GM15510 (cell line): ENCODE measurements around the gene RCN1.

Experiments
- POLR2A ChIP-seq: IDR thresholded peaks from 3 replicates; pipeline ENCODE4 v1.6.1; 2011; ENCODE audit warnings: borderline replicate concordance; ENCODE audit not compliant: insufficient read length; ENCODE audit errors: extremely low read depth

RCN1 gene

DNA sequence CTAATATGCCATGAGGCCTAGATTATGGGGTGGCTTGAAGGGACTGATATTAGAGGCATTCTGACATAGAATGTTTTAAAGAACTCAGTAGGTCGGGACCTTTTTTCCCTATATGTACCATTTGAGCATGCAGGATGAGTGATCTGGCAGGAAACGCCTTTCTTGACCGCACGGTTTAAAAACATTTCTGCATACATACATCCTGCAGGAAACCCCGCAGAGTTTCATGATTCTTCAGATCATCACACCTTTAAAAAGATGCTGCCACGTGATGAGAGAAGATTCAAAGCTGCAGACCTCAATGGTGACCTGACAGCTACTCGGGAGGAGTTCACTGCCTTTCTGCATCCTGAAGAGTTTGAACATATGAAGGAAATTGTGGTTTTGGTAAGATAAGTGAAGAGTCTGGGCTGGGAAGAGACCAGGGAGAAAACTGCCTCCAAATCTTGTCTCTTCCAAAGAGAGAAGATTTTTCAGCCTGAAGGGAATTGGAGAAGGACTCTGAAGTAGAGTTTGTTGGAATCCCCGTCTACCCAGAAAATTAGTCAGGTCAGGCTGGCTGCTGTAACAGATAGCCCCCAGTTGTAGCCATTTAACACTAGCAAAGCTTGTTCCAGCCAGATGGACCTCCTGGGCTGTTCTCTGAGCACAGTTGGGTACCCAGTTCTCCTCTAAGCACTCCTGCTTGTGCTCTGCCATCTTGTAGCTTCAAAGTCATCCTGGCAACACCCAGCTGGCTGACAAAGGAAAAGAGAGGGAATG is 7.4 kb downstream of the RCN1 start:
- TF ChIP-seq POLR2A, result no peak

DNA sequence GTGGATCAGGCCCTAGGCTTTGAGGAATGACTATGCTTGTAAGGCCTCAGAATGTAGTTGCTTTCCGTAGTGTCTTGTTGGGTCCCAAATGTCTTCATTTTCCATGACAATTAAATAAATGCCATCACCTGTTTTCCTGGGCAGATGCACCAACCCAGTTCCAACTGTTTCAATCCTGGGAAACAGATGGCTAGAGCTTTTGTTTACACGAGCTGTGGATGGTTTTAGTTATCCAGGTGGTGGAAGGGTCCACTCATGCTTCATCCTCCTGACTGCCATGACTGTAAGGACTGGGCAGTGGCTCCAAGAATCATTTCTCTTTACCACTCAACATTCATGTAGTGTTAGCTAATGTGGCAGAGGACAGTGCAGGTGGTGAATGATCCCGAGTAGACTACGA is 8.6 kb downstream of the RCN1 start:
- TF ChIP-seq POLR2A, result no peak

DNA sequence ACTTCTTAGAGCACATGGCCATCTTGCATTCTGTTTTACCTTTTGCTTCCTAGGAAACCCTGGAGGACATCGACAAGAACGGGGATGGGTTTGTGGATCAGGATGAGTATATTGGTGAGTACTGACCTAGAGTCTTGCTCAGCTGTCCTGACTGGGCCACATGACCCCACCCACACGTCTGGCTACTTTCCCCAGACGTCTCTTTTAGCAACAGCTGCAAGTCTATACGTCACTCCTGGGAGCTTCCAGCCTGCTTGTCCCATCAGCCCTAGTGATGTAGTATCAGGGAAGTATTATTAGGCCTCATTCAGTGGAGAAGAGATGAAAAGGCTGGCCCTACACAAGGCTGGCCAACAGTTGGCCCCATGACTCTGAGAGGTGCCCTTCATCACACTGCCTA is 9.6 kb downstream of the RCN1 start:
- no peak for TF ChIP-seq POLR2A

DNA sequence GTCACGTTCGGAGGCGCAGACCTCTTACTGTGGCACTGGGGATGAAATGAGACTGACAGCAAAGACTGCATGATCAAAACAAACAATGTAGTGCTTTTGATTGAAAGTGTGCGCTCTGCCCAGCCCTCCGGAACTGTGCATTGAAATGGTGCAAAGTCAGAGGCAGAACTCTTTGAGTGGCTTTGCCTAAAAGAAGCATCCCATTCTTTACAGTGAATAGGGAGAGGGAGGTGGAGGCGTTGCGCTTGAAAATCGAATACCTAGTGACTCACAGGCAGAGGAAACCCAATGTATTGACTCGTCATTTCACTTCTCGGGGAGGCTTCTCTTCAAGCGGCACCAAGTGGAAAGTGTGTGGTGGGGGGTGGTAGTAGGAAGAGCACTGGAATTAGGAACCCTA is 10.9 kb downstream of the RCN1 start:
- TF ChIP-seq POLR2A, result no peak

DNA sequence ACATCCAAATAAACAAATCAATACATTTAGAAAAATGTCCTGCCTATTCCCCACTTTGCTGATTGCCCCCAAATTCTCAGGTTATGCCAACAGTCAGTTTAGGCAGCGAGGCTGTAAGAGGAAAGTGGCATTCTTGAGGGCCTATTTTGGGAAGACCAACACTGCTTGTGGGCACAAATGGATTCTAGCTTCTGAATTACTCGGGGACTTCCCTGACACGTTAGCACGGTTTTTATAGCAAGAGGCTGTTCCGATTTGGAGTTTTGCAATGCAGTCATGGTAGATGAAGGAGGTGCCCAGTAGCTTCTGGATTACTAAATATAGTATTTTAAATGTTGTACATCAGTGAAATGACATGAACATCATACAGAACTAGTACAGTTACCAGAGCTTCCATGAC is 13.1 kb downstream of the RCN1 start:
- no peak for TF ChIP-seq POLR2A

DNA sequence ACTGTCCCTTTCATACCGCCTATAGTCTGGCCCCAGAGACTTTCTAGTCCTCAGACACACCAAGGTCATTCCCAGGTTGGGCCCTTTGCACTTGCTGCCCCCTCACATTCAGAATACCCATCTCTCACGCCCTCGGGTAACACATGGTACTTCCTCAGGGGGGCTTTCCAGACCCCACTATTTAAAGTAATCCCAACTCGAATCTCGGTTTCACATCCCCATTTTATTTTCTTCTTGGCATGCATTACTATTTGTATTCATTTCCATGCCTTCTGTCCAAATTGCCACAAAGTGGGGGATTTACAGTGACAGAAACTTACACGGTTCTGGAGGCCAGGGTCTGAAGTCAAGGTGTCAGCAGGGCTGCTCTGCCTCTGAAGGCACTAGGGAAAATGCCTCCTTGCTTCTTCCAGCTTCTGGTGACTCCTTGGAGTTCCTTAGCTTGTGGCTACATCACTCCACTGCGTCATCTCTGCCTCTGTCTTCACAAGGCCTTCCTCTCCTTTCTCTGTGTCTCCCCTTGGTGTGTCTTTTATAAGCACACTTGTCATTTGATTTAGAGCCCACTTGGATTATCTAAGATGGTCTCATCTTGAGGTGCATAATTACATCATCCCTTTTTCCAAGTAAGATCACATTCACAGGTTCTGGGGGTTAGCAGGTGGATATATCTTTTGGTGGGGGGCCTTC is 15.1 kb downstream of the RCN1 start:
- TF ChIP-seq POLR2A, result no peak

DNA sequence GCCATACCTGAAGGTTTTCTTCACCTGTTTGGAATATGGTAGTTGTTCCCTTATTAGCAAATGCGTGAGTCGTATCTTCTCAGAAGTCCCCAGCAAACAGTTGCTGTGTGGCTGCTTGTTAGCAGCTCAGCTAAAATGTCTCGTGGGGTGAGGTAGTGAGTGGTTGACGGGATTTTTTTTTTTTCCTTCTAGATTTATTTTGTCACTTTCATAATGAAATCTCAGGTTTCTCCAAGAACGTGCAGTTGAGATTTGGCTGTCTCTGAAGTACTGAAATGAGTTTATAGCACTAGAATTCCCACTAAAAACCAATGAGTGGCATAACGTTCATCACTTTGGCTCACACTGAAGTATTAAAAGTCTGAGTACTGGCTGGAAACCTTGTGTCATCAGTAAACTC is 16.8 kb downstream of the RCN1 start:
- no peak for TF ChIP-seq POLR2A

DNA sequence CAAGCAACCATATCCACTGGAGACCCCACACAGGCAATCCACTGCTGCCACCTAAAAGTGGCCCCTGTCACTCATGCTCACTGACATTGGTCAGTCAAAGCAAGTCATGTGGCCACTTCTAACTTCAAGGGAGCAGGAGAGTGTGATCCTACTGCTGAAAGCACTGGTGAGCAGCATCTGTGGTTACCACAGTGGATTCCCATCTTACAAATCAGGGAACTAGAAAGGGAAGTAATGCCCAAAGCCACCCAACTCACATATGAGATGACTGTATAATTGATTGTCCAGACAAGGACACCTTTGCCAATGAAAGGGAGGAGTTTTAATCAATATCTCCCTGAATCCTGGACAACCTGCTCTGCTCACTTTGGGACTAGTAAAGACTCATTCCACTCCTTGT is 17.7 kb downstream of the RCN1 start:
- TF ChIP-seq POLR2A, result no peak

DNA sequence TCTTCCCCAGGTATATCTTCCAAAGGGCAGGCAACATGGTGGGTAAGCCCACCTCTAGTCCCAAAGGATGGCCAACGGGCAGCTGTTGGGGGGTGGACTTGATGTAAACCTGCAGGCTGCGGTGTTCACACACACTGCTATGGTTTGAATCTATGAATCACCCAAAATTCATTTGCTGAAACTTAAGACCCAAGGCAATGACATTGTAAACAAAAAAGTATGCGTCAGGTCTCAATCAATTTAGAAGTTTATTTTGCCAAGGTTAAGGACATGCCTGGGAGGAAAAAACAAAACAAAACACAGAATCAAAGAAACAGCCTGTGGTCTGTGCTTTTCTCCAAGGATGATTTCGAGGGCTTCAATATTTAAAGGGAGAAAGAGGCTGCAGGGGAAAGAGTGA is 18.3 kb downstream of the RCN1 start:
- no peak for TF ChIP-seq POLR2A

DNA sequence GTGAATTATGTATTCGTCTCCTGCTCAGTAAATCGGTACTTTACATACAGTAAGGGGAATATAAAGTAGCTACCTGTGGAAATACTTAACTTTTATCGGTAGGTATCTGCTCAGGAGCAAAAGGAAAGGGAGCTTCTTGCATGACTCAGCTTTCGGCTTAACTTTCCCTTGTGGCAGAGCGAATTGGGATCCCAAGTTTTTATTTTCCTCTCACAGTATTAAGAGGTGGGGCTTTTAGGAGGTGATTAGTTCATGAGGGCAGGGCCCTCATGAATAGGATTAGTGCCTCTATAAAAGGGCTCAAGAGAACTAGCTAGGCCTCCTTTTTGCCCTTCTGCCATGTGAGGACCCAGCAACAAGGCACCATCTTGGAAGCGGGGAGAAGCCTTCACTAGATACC is 18.7 kb downstream of the RCN1 start:
- TF ChIP-seq POLR2A, result no peak

DNA sequence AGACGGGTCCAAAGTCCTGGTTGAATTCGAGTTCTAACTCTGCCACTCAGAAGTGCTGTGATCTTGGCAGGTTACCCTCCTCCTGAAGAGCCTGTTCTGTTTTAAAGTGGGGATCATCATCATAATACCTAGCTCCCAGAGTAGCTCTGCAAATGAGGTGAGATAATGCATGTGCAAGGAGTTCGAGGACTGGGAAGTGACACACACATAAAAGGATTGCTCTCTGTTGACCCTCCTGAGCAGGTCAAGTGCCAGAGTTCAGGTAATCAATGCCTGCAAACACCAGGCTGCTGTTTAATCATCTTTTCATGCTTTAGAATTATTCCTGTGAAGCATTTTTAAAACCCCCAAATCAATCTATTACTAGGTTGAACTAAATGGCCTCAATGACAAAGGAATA is 19.9 kb downstream of the RCN1 start:
- no peak for TF ChIP-seq POLR2A

DNA sequence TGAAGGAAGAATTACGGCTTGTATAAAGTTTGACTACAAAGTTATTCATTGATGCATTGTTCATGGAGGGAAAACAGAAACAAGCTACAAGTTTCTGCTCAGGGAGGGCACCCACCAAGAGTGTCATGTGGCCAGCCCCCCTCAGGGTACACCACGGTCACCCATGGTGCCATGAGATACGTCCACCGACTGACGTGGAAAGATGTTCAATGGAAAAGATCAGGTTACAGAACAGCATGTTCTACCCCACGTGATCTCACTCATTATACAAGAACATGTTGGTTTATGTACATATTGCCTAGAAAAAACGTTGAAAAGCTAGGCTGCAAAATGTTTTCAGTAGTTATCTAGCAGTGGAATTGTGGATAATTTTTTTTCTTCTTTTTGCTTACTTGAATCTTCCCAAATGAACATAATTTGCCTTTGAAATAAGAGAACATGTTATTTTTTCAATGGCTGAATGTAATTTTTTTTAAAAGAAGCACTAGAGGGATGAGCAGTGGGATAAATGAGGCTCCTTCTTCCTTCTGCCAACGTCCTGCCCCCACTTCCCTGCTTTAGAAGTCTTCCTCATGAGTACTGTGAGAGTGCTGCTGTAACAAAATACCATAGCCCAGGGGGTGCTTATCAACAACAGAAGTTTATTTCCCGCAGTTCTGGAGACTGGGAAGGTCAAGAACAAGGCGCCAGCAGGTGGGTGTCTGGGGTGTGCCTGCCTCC is 22.5 kb downstream of the RCN1 start:
- TF ChIP-seq POLR2A, result no peak

DNA sequence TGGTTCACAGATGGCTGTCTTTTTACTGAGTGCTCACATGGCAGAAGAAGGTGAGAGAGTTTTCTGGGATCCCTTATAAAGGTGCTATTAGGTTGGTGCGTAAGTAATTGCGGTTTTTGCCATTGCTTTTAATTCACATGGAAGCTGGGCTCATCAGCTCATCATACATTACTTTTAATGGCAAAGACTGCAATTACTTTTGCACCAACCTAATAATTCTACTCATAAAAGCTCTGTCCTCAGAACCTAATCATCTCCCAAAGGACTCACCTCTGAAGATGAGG is 23.0 kb downstream of the RCN1 start:
- no peak for TF ChIP-seq POLR2A

DNA sequence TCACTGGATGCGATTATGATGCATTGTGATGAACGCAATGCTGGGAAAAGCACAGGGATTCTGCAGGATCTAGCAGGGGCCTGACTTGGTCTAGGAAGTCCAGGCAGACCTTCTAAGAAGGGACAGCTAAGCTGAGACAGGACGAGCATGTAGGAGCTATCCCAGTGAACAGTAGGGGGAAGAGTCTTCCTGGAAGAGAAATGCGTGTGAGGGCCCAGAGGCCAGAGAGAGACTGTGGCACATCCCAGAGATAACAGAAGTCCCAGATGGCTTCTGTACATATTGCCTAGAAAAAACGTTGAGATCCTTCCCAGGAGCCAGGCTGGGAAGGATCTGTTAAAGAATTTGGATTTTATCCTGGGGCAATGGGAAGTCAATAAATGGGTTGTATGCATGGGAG is 24.6 kb downstream of the RCN1 start:
- no peak for TF ChIP-seq POLR2A

DNA sequence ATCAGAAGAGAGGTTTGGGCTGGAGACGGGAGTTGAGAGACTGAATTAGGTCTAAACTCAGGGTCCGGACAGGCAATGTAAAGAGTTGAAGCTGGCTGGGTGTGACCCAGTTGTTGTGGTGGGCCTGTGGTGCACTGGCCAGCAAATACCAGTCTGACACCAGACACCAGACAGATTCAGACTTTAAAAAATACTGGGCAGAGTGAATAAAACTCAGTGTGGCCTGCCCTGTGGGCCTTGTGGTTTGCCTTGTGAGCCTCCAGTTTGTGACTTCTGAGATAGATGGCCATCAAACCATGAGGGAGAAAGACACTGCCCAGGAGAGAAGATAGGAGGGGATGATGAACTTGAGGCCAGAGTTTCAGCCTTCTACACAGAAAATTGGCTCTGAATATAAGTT is 25.8 kb downstream of the RCN1 start:
- no peak for TF ChIP-seq POLR2A

DNA sequence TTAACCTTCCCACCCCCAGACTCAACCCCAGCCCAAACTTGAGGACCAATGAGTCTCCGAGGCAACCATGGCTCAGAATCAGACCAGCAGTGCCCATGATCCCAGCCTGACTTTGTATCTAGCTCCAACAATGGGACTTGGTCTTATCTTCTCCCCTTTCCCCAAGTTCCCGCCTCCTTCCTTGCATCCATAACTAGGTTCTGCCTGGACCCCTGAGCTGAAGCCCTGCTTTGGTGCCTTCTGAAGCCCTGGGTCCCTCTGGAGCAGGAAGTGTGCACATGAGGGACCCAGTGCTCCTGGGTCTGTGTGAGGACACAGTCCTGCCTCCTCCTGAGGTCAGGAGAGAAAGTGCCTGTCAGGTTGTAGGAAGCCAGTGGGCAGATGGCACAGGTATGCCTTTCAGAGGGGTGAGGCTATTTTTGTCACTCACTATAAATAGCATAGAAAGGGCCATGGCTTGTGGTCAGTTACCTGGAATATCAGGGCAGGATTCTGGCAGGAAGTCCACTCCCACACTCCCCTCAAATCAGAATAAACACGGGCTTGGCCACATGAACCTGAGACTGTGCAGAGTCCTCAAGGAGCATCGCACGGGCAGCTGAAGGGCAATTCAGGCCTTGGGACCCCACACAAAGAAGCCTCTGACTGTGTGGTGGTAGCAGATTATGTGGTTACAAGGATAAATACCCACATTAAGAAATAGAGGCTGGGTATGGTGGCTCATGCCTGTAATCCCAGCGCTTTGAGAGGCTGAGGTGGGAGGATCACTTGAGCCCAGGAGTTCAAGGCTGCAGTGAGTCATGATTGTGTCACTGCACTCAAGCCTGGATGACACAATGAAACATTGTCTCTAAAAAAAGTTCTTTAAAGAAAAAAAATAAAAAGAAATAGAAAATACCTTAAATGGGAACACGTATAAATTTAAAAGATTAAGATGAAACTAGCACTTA is 27.4 kb downstream of the RCN1 start:
- no peak for TF ChIP-seq POLR2A

DNA sequence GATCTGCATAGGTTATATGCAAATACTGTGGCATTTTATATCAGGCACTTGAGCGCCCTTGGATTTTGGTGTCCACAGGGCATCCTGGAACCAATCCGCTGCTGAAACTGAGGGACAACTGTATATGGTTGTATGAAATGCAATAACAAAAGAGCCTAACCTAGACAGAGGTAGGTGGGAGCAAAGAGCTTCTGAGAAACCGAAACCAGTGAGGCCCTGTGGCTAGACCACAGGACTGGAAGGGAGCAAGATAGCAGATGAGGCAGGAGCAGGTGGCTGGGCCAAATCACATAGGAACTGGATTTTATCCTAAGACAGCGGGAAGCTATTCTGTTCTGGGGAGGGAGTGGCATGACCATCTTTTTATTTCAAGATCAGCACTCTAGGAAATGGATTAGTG is 30.1 kb downstream of the RCN1 start:
- TF ChIP-seq POLR2A, result no peak
